ENCODE results near the gene HAPSTR1. TPM values are rescaled to one million over a fixed set of nuclear protein-coding genes. Genes with fewer than 3 reads are reported as not detected.

HAPSTR1 gene
- polyA plus RNA-seq, 4 donors: 42.2 to 47.9 (median 44.6) TPM

Other genes starting within 250 kb of the HAPSTR1 start
- 10 to 100 TPM; 68.3 to 87.5 (median 80.4) TPM for gene CARHSP1, start 222.6 kb upstream of the HAPSTR1 start, polyA plus RNA-seq (ENCODE audit: insufficient read length in 4 of 4)
- gene LITAFD, start 209.3 kb upstream of the HAPSTR1 start, polyA plus RNA-seq (ENCODE audit: insufficient read length in 4 of 4): under 1 TPM in 2 of 4 donors, not detected in 2; 0.17 to 0.26 TPM
- gene USP7, start 127.7 kb upstream of the HAPSTR1 start, polyA plus RNA-seq (ENCODE audit: insufficient read length in 4 of 4): 100 to 1,000 TPM; 103 to 143 (median 122) TPM

Data from left renal cortex interstitium (tissue), 4 donors.